Endothelial cell of umbilical vein (primary cell): Measurements from ENCODE around the gene DHX16. TPM values are rescaled to one million over a fixed set of nuclear protein-coding genes. Genes with fewer than 3 reads are reported as not detected.

Source experiments
- BruUV-seq: library from RNA; stranded (reverse); fragments of 400-500 nt; replicated peaks from 2 replicates; lab custom pipeline; 2021; lab: Mats Ljungman, UMichigan
- CTCF ChIA-PET: fragments of 300-600, 350-600 bp; sonication (Branson Sonifier 250); formaldehyde crosslinking; loops from one replicate; lab custom pipeline; 2021; ENCODE audit warnings: antibody characterized with exemption, inconsistent platforms; lab: Charles Lee
- POLR2A ChIA-PET: fragments of 300-600, 350-600 bp; sonication (Branson Sonifier 250); formaldehyde crosslinking; loops from one replicate; lab custom pipeline; 2021; ENCODE audit warnings: antibody characterized with exemption, inconsistent platforms; lab: Charles Lee
- DNase-seq: peaks from one replicate; pipeline ENCODE4 v3.0.0-alpha.2; 2011; ENCODE audit warnings: low read depth, low spot score
- FAIRE-seq: peaks from 2 replicates; lab custom pipeline; 2011; peaks lifted over from hg19 to GRCh38; lab: Jason Lieb, UNC
- H2AFZ ChIP-seq: 2 replicates; pipeline ENCODE4 v1.6.0; 2012; ENCODE audit warnings: low read depth, low read length, control low read depth, inconsistent platforms
- H3K27ac ChIP-seq: 2 replicates; pipeline ENCODE4 v1.5.1; 2011; ENCODE audit warnings: low read depth, mild to moderate bottlenecking, control low read depth, low read length, moderate library complexity; ENCODE audit not compliant: insufficient read depth
- H3K27me3 ChIP-seq, 2 experiments: 2 replicates each; pipeline versions ENCODE4 v1.6.0 to v1.6.1; 2011; ENCODE audit warnings: low read length in 2 of 2, mixed read lengths in 1 of 2; ENCODE audit not compliant: control insufficient read depth in 2 of 2, insufficient read depth in 2 of 2
- H3K36me3 ChIP-seq, 2 experiments: 2 replicates in 1 of 2; 3 replicates in 1 of 2; pipeline ENCODE4 v1.5.1; 2011; ENCODE audit warnings: low read length in 2 of 2, mild to moderate bottlenecking in 1 of 2, moderate library complexity in 1 of 2; ENCODE audit not compliant: control insufficient read depth in 2 of 2, insufficient read depth in 2 of 2; ENCODE audit errors: extremely low read depth in 1 of 2
- H3K4me1 ChIP-seq: 3 replicates; pipeline ENCODE4 v1.5.1; 2011; ENCODE audit warnings: mild to moderate bottlenecking, low read length; ENCODE audit not compliant: control insufficient read depth, insufficient read depth; ENCODE audit errors: extremely low read depth
- H3K4me2 ChIP-seq: 2 replicates; pipeline ENCODE4 v1.6.1; 2011; ENCODE audit warnings: low read length, control low read depth, mixed read lengths; ENCODE audit not compliant: insufficient read depth
- H3K4me3 ChIP-seq, 3 experiments: fragments of 200-600 bp in 1 of 3; sonication (generic), shearing (Covaris generic) in 1 of 3; replicated peaks in 1 of 3; 2 replicates each; pipeline ENCODE4 v1.5.1; 2011 to 2016; ENCODE audit warnings: control low read depth in 3 of 3, low read length in 3 of 3, mild to moderate bottlenecking in 2 of 3, inconsistent platforms in 1 of 3, low read depth in 1 of 3, moderate library complexity in 1 of 3; ENCODE audit not compliant: insufficient read depth in 1 of 3
- H3K79me2 ChIP-seq: 2 replicates; pipeline ENCODE4 v1.6.0; 2012; ENCODE audit warnings: low read length, inconsistent platforms; ENCODE audit not compliant: control insufficient read depth, insufficient read depth
- H3K9ac ChIP-seq: replicated peaks from 2 replicates; pipeline ENCODE3; 2011; ENCODE audit warnings: low read length, control low read depth; ENCODE audit not compliant: insufficient read depth; ENCODE audit errors: extremely low read depth
- H3K9me1 ChIP-seq: replicated peaks from 3 replicates; pipeline ENCODE4 v1.6.0; 2011; ENCODE audit warnings: mild to moderate bottlenecking, low read length; ENCODE audit not compliant: control insufficient read depth, insufficient read depth; ENCODE audit errors: extremely low read depth
- H3K9me3 ChIP-seq: replicated peaks from 2 replicates; pipeline ENCODE4 v1.5.1; 2012; ENCODE audit warnings: low read length, inconsistent platforms; ENCODE audit not compliant: control insufficient read depth, insufficient read depth
- H4K20me1 ChIP-seq: replicated peaks from 2 replicates; pipeline ENCODE3; 2011; ENCODE audit warnings: mild to moderate bottlenecking, low read length; ENCODE audit not compliant: control insufficient read depth, insufficient read depth; ENCODE audit errors: extremely low read depth
- GATA2 ChIP-seq: IDR thresholded peaks from 2 replicates; pipeline ENCODE4 v1.7.0; 2011; ENCODE audit warnings: low read depth, mild to moderate bottlenecking, moderate library complexity, mixed read lengths, low read length; ENCODE audit not compliant: insufficient read length, insufficient read depth
- JUN ChIP-seq: IDR thresholded peaks from 2 replicates; pipeline ENCODE4 v1.6.1; 2011; ENCODE audit warnings: borderline replicate concordance, low read depth; ENCODE audit not compliant: insufficient read length, insufficient read depth
- MYC ChIP-seq: IDR thresholded peaks from one replicate; pipeline ENCODE4 v1.6.1; 2011; ENCODE audit warnings: mild to moderate bottlenecking, low read depth, low read length
- POLR2A ChIP-seq: IDR thresholded peaks from 2 replicates; pipeline ENCODE4 v1.6.1; 2012; ENCODE audit warnings: low read depth, mild to moderate bottlenecking, control low read depth, low read length
- dilution Hi-C: fragments of 300-500 bp; cut with MboI; formaldehyde crosslinking; loops from one replicate; pipeline ENCODE4 v1.15.0; 2019; ENCODE audit warnings: low sequenced_read_pairs; ENCODE audit not compliant: extremely low pct_ligation_motif_present
- intact Hi-C: fragments of 100-400 bp; cut with micrococcal nuclease; formaldehyde crosslinking; loops from one replicate; pipeline ENCODE4 v1.10.0; 2022
- polyA plus RNA-seq, 4 experiments: library from polyadenylated mRNA; depleted of rRNA in 3 of 4; stranded (reverse) in 3 of 4; unstranded in 1 of 4; fragments of >200 nt; gene quantifications; 2 replicates each; pipeline versions ENCODE4 v1.2.1 to v1.2.3, GENCODE V29; 2011 to 2012; ENCODE audit warnings: missing spikeins in 1 of 4
- total RNA-seq: library from RNA; stranded (reverse); gene quantifications from 2 replicates; pipeline ENCODE4 v1.2.3, GENCODE V29; 2021
- TF ChIP-seq, protein P1 (sequence below), 2 donors: IDR thresholded peaks; 1 replicate in 1 of 2; 2 replicates in 1 of 2; pipeline ENCODE4 v1.5.1; 2011; ENCODE audit warnings: low read length in 2 of 2, mild to moderate bottlenecking in 2 of 2, moderate library complexity in 2 of 2, control low read depth in 1 of 2, inconsistent platforms in 1 of 2, low read depth in 1 of 2; ENCODE audit not compliant: insufficient read depth in 1 of 2; ENCODE audit errors: extremely low read depth in 1 of 2
- TF ChIP-seq, protein P2 (sequence below): IDR thresholded peaks from 2 replicates; pipeline ENCODE4 v1.6.1; 2011; ENCODE audit not compliant: insufficient read depth, insufficient read length

The DHX16 gene
- total and polyA plus RNA-seq, 2 donors (not counting 3 experiments of a cell fraction or from before 2014, with no cell fraction given), result 38.2 to 66.5 TPM

DNA sequence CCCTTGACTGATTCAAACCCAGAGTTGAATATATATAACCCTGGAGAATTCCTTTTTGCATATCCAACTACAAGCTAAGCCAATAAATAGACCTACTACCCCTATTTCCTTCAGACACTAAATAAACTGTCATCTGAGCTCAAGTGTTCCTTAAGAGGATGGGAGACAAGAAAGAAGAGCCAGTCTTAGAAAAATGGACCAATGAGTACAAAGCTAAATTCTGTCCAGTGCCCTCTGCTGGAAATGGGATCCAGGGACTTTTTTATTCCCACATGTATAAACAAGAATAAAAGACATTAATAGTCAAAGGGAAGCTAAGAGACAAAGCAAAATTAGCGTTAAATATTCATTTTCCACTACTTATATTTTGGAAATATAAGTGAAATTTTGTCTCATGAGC is 60.6 kb downstream of the DHX16 start:
- BruUV-seq, result no TSS peak
- H3K4me3 ChIP-seq, result no peak overlapping the region
- no peak overlapping the region for H3K27ac ChIP-seq
- FAIRE-seq (no peak), DNase-seq (no peak)
- no peak overlapping the region for H3K4me2 ChIP-seq
- H3K9me1 ChIP-seq, result no peaks in the 10 kb centered on the region
- H2AFZ ChIP-seq, result no peak overlapping the region
- intact Hi-C loops (loop anchor here (5.0 kb wide), 1 partner anchor 130 kb away; no protein-coding TSS in a partner anchor), dilution Hi-C loops (no loop called here)
- TF ChIP-seq POLR2A, result no peak
- TF ChIP-seq, protein P1, sequence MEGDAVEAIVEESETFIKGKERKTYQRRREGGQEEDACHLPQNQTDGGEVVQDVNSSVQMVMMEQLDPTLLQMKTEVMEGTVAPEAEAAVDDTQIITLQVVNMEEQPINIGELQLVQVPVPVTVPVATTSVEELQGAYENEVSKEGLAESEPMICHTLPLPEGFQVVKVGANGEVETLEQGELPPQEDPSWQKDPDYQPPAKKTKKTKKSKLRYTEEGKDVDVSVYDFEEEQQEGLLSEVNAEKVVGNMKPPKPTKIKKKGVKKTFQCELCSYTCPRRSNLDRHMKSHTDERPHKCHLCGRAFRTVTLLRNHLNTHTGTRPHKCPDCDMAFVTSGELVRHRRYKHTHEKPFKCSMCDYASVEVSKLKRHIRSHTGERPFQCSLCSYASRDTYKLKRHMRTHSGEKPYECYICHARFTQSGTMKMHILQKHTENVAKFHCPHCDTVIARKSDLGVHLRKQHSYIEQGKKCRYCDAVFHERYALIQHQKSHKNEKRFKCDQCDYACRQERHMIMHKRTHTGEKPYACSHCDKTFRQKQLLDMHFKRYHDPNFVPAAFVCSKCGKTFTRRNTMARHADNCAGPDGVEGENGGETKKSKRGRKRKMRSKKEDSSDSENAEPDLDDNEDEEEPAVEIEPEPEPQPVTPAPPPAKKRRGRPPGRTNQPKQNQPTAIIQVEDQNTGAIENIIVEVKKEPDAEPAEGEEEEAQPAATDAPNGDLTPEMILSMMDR (IDR thresholded peaks at IDR 0.05; ENCODE audit: extremely low read depth in 1 of 2, insufficient read depth in 1 of 2, low read depth in 1 of 2, low read length in 2 of 2), result peak in 1 of 2 donors; percentile 22
- peaks cover 16% of the 10 kb centered on the region for H3K4me1 ChIP-seq
- peaks cover 10 to 14% of the 10 kb centered on the region in 2 experiments for H3K36me3 ChIP-seq
- ChIA-PET POLR2A (interaction anchor here (1.2 to 4.1 kb wide), 3 partner anchors 13 to 130 kb away, joined by 5 to 63 read pairs (median 5); no protein-coding TSS in a partner anchor), CTCF (interaction anchor here (0.7 to 4.5 kb wide), 15 partner anchors 8 to 159 kb away, joined by 3 to 47 read pairs (median 6); partner anchors contain the start of gene DHX16)
- no peaks in the 10 kb centered on the region for H3K9me3 ChIP-seq
- peaks cover 28% of the 10 kb centered on the region for H3K79me2 ChIP-seq
- no peaks in the 10 kb centered on the region for H3K27me3 ChIP-seq
- H3K9ac ChIP-seq, result no peak overlapping the region
- H4K20me1 ChIP-seq, result no peaks in the 10 kb centered on the region

DNA sequence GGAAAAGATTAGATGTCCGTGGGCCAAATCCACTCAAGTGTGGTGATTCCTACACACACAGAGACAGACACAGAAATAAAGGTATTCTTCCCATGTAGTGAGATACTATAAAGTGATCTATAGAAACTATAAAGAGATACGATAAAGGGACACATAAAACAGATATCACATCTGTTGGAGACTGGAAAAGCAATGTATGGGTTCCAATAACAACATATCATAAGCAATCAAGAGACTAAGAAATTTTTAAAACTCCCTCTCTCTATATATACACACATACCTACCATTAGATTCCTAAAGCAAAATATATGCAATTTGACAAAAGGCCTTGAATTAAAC is 61.0 kb downstream of the DHX16 start:
- BruUV-seq, result no TSS peak

More for the DNA sequence above, 61.0 kb downstream of the DHX16 start:
- Histone ChIP-seq H4K20me1 (no peaks in the 10 kb centered on the region), H3K9me1 (no peaks in the 10 kb centered on the region), H2AFZ (no peak overlapping the region), H3K27me3 (no peaks in the 10 kb centered on the region), H3K79me2 (peaks cover 26% of the 10 kb centered on the region), H3K4me1 (peaks cover 16% of the 10 kb centered on the region), H3K9ac (no peak overlapping the region), H3K4me2 (no peak overlapping the region), H3K27ac (no peak overlapping the region), H3K4me3 (no peak overlapping the region), H3K9me3 (no peaks in the 10 kb centered on the region), H3K36me3 (peaks cover 13 to 14% of the 10 kb centered on the region in 2 experiments)
- FAIRE-seq, result no peak
- ChIA-PET CTCF (interaction anchor here (0.7 to 4.5 kb wide), 12 partner anchors 11 to 158 kb away, joined by 3 to 47 read pairs (median 7); no protein-coding TSS in a partner anchor), POLR2A (interaction anchor here (1.6 to 4.1 kb wide), 2 partner anchors 13 to 130 kb away, joined by 5 to 63 read pairs; no protein-coding TSS in a partner anchor)
- dilution Hi-C loops, result no loop called here
- DNase-seq, result no peak
- intact Hi-C loops, result loop anchor here (5.0 kb wide), 1 partner anchor 130 kb away; no protein-coding TSS in a partner anchor
- TF ChIP-seq, protein P2, sequence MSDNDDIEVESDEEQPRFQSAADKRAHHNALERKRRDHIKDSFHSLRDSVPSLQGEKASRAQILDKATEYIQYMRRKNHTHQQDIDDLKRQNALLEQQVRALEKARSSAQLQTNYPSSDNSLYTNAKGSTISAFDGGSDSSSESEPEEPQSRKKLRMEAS, result no peak
- TF ChIP-seq GATA2 (no peak), JUN (no peak), MYC (no peak), POLR2A (no peak)
- TF ChIP-seq, protein P1 (IDR thresholded peaks at IDR 0.05; ENCODE audit: extremely low read depth in 1 of 2, insufficient read depth in 1 of 2, low read depth in 1 of 2, low read length in 2 of 2), result no peak
